ENCODE results near the gene CIDEB.

- TF ChIP-seq CTCF (IDR thresholded peaks at IDR 0.05) (no peak), POLR2A (IDR thresholded peaks at IDR 0.05) (no peak), EP300 (IDR thresholded peaks at IDR 0.05) (no peak)
Observed at GRCh38 chr14:24258548-24259265, 49.1 kb downstream of the CIDEB start.

All from ovary (tissue), 3 donors.